Astrocyte (in vitro differentiated cells and primary cell): ENCODE results near the gene MDH1B. TPM values are rescaled to one million over a fixed set of nuclear protein-coding genes. Genes with fewer than 3 reads are reported as not detected.

Source experiments
- DNase-seq: peaks from one replicate; pipeline ENCODE4 v3.0.0-alpha.2; 2010; ENCODE audit warnings: low read depth
- FAIRE-seq: peaks from 2 replicates; lab custom pipeline; 2011; peaks lifted over from hg19 to GRCh38; lab: Jason Lieb, UNC
- H2AFZ ChIP-seq: 2 replicates; pipeline ENCODE4 v1.6.0; 2012; ENCODE audit warnings: low read depth, low read length, inconsistent platforms
- H3K27ac ChIP-seq: 2 replicates; pipeline ENCODE4 v1.5.1; 2011; ENCODE audit warnings: low read depth, low read length, inconsistent platforms
- H3K27me3 ChIP-seq: 2 replicates; pipeline ENCODE4 v1.6.0; 2011; ENCODE audit warnings: low read length, inconsistent platforms; ENCODE audit not compliant: insufficient read depth
- H3K36me3 ChIP-seq: 2 replicates; pipeline ENCODE4 v1.5.1; 2011; ENCODE audit warnings: low read length, inconsistent platforms; ENCODE audit not compliant: insufficient read depth
- H3K4me1 ChIP-seq: 2 replicates; pipeline ENCODE4 v1.5.1; 2011; ENCODE audit warnings: low read length, inconsistent platforms; ENCODE audit not compliant: insufficient read depth
- H3K4me2 ChIP-seq: 2 replicates; pipeline ENCODE4 v1.6.0; 2012; ENCODE audit warnings: low read length, inconsistent platforms
- H3K4me3 ChIP-seq: 2 replicates; pipeline ENCODE4 v1.5.1; 2011; ENCODE audit warnings: low read depth, mild to moderate bottlenecking, low read length, inconsistent platforms; ENCODE audit not compliant: insufficient read depth
- H3K79me2 ChIP-seq: 2 replicates; pipeline ENCODE4 v1.6.0; 2012; ENCODE audit warnings: mild to moderate bottlenecking, low read length, inconsistent platforms; ENCODE audit not compliant: insufficient read depth
- H3K9ac ChIP-seq: 2 replicates; pipeline ENCODE4 v1.6.0; 2012; ENCODE audit warnings: mild to moderate bottlenecking, low read length, inconsistent platforms
- H3K9me3 ChIP-seq: 2 replicates; pipeline ENCODE4 v1.5.1; 2012; ENCODE audit warnings: low read depth, mild to moderate bottlenecking, low read length, inconsistent platforms; ENCODE audit not compliant: insufficient read depth
- H4K20me1 ChIP-seq: 2 replicates; pipeline ENCODE4 v1.6.0; 2012; ENCODE audit warnings: low read length, inconsistent platforms; ENCODE audit not compliant: insufficient read depth
- H3K27ac Mint-ChIP-seq: one replicate; pipeline ENCODE4 v1.8.0; 2021; ENCODE audit warnings: mild to moderate bottlenecking, mixed read lengths; ENCODE audit not compliant: unreplicated experiment
- H3K27me3 Mint-ChIP-seq: one replicate; pipeline ENCODE4 v1.8.0; 2021; ENCODE audit warnings: low read depth, mixed read lengths; ENCODE audit not compliant: unreplicated experiment
- H3K36me3 Mint-ChIP-seq: one replicate; pipeline ENCODE4 v1.8.0; 2021; ENCODE audit warnings: low read depth, mixed read lengths; ENCODE audit not compliant: unreplicated experiment
- H3K4me1 Mint-ChIP-seq: one replicate; pipeline ENCODE4 v1.8.0; 2021; ENCODE audit warnings: low read depth, mixed read lengths; ENCODE audit not compliant: unreplicated experiment
- H3K4me3 Mint-ChIP-seq: one replicate; pipeline ENCODE4 v1.8.0; 2021; ENCODE audit warnings: mild to moderate bottlenecking, moderate library complexity, mixed read lengths; ENCODE audit not compliant: unreplicated experiment
- H3K9me3 Mint-ChIP-seq: one replicate; pipeline ENCODE4 v1.8.0; 2021; ENCODE audit warnings: mild to moderate bottlenecking, mixed read lengths; ENCODE audit not compliant: unreplicated experiment
- EZH2 ChIP-seq: IDR thresholded peaks from 2 replicates; pipeline ENCODE4 v1.6.1; 2012; ENCODE audit warnings: mild to moderate bottlenecking, low read length, inconsistent platforms; ENCODE audit not compliant: insufficient read depth
- total RNA-seq: library from RNA; stranded (reverse); gene quantifications from 2 replicates; pipeline ENCODE4 v1.2.1, GENCODE V29; 2021
- TF ChIP-seq, protein P1 (sequence below): IDR thresholded peaks from 2 replicates; pipeline ENCODE4 v1.5.1; 2011; ENCODE audit warnings: low read depth, mild to moderate bottlenecking, inconsistent platforms, low read length, moderate library complexity; ENCODE audit not compliant: insufficient read depth

MDH1B gene
- total RNA-seq, 1 donor from 2014 or later: 1.9 TPM

DNA sequence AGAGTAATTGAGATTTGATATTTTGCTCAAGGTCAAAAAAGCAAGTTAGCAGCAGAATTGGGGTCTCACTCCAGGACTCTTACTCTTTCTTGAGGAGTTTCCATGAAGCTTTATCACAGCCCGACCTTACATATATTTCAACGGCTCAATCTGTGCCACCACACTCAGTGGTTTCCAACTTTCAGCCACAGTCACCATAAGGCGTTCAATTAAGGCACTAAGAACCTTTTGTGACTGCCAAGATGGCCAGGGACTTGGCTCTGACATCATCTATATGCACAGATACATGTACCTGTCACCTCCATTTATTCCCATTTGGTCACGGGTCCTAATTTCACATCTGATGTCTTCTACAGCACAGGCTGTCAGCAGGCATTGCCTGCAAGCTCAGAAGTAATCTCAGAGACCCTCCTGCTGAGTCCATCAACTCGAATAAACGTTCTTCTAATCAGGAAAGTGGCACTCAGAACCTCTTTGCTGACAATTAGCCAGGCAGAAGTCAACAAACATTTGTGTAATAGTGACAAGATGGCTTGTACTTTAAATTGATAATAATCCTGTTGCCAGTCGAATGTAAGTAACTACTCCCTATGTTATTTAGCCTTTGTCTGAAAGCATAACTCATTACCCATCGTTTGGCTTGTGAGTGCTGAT lies 63.0 kb downstream of the MDH1B start:
- H3K4me3 ChIP-seq: no peak overlapping the region
- H3K4me2 ChIP-seq: no peak overlapping the region
- FAIRE-seq: no peak
- Mint-ChIP-seq H3K9me3 (no peaks in the 10 kb centered on the region), H3K27me3 (peaks cover 5% of the 10 kb centered on the region), H3K36me3 (no peaks in the 10 kb centered on the region), H3K4me3 (no peak overlapping the region), H3K27ac (no peak overlapping the region), H3K4me1 (peaks cover 3% of the 10 kb centered on the region)
- H3K27me3 ChIP-seq: no peaks in the 10 kb centered on the region
- H4K20me1 ChIP-seq: no peaks in the 10 kb centered on the region
- H3K9me3 ChIP-seq: no peaks in the 10 kb centered on the region
- no peak overlapping the region for H3K27ac ChIP-seq
- H3K36me3 ChIP-seq: no peaks in the 10 kb centered on the region
- DNase-seq: no peak
- no peaks in the 10 kb centered on the region for H3K4me1 ChIP-seq
- no peak overlapping the region for H3K9ac ChIP-seq
- no peaks in the 10 kb centered on the region for H3K79me2 ChIP-seq
- TF ChIP-seq, protein P1, sequence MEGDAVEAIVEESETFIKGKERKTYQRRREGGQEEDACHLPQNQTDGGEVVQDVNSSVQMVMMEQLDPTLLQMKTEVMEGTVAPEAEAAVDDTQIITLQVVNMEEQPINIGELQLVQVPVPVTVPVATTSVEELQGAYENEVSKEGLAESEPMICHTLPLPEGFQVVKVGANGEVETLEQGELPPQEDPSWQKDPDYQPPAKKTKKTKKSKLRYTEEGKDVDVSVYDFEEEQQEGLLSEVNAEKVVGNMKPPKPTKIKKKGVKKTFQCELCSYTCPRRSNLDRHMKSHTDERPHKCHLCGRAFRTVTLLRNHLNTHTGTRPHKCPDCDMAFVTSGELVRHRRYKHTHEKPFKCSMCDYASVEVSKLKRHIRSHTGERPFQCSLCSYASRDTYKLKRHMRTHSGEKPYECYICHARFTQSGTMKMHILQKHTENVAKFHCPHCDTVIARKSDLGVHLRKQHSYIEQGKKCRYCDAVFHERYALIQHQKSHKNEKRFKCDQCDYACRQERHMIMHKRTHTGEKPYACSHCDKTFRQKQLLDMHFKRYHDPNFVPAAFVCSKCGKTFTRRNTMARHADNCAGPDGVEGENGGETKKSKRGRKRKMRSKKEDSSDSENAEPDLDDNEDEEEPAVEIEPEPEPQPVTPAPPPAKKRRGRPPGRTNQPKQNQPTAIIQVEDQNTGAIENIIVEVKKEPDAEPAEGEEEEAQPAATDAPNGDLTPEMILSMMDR: no peak
- TF ChIP-seq EZH2: no peak
- H2AFZ ChIP-seq: no peak overlapping the region

GRCh38 chr2:206700156-206700555 lies 65.0 kb downstream of the MDH1B start:
- Histone ChIP-seq H3K27me3 (peaks cover 2% of the 10 kb centered on the region), H4K20me1 (no peaks in the 10 kb centered on the region), H3K27ac (no peak overlapping the region), H3K36me3 (no peaks in the 10 kb centered on the region), H3K4me3 (no peak overlapping the region), H3K4me2 (peak overlapping the region; percentile 32), H2AFZ (peak overlapping the region; percentile 33), H3K9me3 (no peaks in the 10 kb centered on the region), H3K79me2 (no peaks in the 10 kb centered on the region), H3K9ac (no peak overlapping the region), H3K4me1 (no peaks in the 10 kb centered on the region)
- H3K36me3 Mint-ChIP-seq: no peaks in the 10 kb centered on the region
- FAIRE-seq (no peak), DNase-seq (peak; percentile 37)
- no peak overlapping the region for H3K4me3 Mint-ChIP-seq
- peaks cover 5% of the 10 kb centered on the region for H3K27me3 Mint-ChIP-seq
- H3K4me1 Mint-ChIP-seq: peaks cover 3% of the 10 kb centered on the region
- TF ChIP-seq, protein P1: no peak
- no peak for TF ChIP-seq EZH2
- no peaks in the 10 kb centered on the region for H3K9me3 Mint-ChIP-seq
- no peak overlapping the region for H3K27ac Mint-ChIP-seq

DNA sequence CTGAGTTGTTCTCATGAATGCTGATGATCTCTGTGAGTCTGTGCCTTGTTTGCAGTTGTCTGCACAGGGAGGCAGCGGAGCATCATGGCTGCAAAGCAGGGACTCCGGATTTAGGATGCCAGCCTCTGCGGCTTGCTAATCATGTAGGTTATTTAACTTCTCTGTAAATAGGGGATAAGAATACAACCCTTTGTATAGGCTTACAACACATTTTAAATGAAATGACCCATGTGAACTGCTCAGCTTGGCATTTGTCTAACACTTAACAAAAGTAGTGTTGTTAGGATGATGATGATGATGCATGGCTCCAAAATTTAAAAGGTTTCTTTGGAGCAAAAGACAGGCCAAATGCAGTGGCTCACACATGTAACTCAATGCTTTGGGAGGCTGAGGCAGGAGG lies 66.3 kb downstream of the MDH1B start:
- DNase-seq (no peak), FAIRE-seq (no peak)
- TF ChIP-seq, protein P1: no peak
- no peak for TF ChIP-seq EZH2
- no peak overlapping the region for H3K4me2 ChIP-seq
- H3K9me3 ChIP-seq: no peaks in the 10 kb centered on the region
- H3K27me3 Mint-ChIP-seq: peaks cover 5% of the 10 kb centered on the region
- H3K27ac ChIP-seq: no peak overlapping the region
- no peaks in the 10 kb centered on the region for H3K79me2 ChIP-seq
- no peaks in the 10 kb centered on the region for H4K20me1 ChIP-seq
- H2AFZ ChIP-seq: no peak overlapping the region
- no peaks in the 10 kb centered on the region for H3K36me3 Mint-ChIP-seq
- H3K9ac ChIP-seq: no peak overlapping the region
- H3K27me3 ChIP-seq: peaks cover 2% of the 10 kb centered on the region
- peaks cover 3% of the 10 kb centered on the region for H3K4me1 Mint-ChIP-seq
- no peak overlapping the region for H3K27ac Mint-ChIP-seq
- no peaks in the 10 kb centered on the region for H3K9me3 Mint-ChIP-seq
- no peaks in the 10 kb centered on the region for H3K36me3 ChIP-seq
- H3K4me1 ChIP-seq: no peaks in the 10 kb centered on the region
- H3K4me3 ChIP-seq: no peak overlapping the region
- H3K4me3 Mint-ChIP-seq: no peak overlapping the region
